RWPE2 (cell line): Measurements from ENCODE around the gene MS4A1.

Experiments used
- ATAC-seq: fragments of 200-7000 bp; cut with Tn5 transposase; 3 replicates; pipeline ENCODE4 v1.9.1; 2021; ENCODE audit warnings: low read depth
- DNase-seq: peaks from one replicate; pipeline ENCODE4 v3.0.0-alpha.2; 2020; ENCODE audit warnings: low spot score
- H3K27ac ChIP-seq: fragments of 450-650 bp; 2 replicates; pipeline ENCODE4 v1.5.1; 2017; ENCODE audit warnings: mild to moderate bottlenecking; ENCODE audit not compliant: poor library complexity, severe bottlenecking
- H3K27me3 ChIP-seq: fragments of 250-450 bp; sonication (Bioruptor Pico); 2 replicates; pipeline ENCODE4 v1.5.1; 2021; ENCODE audit warnings: mild to moderate bottlenecking, moderate library complexity; ENCODE audit not compliant: insufficient read depth, poor library complexity, severe bottlenecking
- H3K36me3 ChIP-seq: fragments of 250-450 bp; sonication (Bioruptor Pico); 2 replicates; pipeline ENCODE4 v1.5.1; 2020; ENCODE audit warnings: low read depth, mild to moderate bottlenecking, moderate library complexity
- H3K4me1 ChIP-seq: fragments of 250-450 bp; sonication (Bioruptor Pico); 2 replicates; pipeline ENCODE4 v1.5.1; 2021; ENCODE audit warnings: mild to moderate bottlenecking, moderate library complexity; ENCODE audit not compliant: insufficient read depth, poor library complexity, severe bottlenecking
- H3K4me3 ChIP-seq: fragments of 250-450 bp; sonication (Bioruptor Pico); 2 replicates; pipeline ENCODE4 v1.5.1; 2021; ENCODE audit warnings: mild to moderate bottlenecking, moderate library complexity; ENCODE audit not compliant: severe bottlenecking
- H3K9me3 ChIP-seq: fragments of 250-450 bp; sonication (Bioruptor Pico); 2 replicates; pipeline ENCODE4 v1.5.1; 2021; ENCODE audit warnings: mild to moderate bottlenecking, moderate library complexity; ENCODE audit not compliant: severe bottlenecking
- CTCF ChIP-seq: fragments of 450-650 bp; IDR thresholded peaks from one replicate; pipeline ENCODE4 v1.5.1; 2017; ENCODE audit warnings: mild to moderate bottlenecking, moderate library complexity; ENCODE audit not compliant: poor library complexity, severe bottlenecking

The MS4A1 gene

GRCh38 chr11:60454212-60454611 lies 1.4 kb upstream of the MS4A1 start:
- Histone ChIP-seq H3K36me3 (no peaks in the 10 kb centered on the region), H3K9me3 (no peaks in the 10 kb centered on the region), H3K4me3 (no peak overlapping the region), H3K27ac (no peak overlapping the region), H3K4me1 (no peaks in the 10 kb centered on the region), H3K27me3 (no peaks in the 10 kb centered on the region)
- DNase-seq, result no peak
- TF ChIP-seq CTCF, result no peak
- ATAC-seq, result no peak

- H3K27ac ChIP-seq, result no peak overlapping the region
- no peak for DNase-seq
- H3K4me1 ChIP-seq, result no peaks in the 10 kb centered on the region
- H3K4me3 ChIP-seq, result no peak overlapping the region
- no peak for ATAC-seq
- no peaks in the 10 kb centered on the region for H3K27me3 ChIP-seq
- TF ChIP-seq CTCF, result no peak
- H3K36me3 ChIP-seq, result no peaks in the 10 kb centered on the region
- no peaks in the 10 kb centered on the region for H3K9me3 ChIP-seq
Measured at GRCh38 chr11:60457576-60457975, 1.9 kb downstream of the MS4A1 start.

- Histone ChIP-seq H3K4me1 (no peaks in the 10 kb centered on the region), H3K9me3 (no peaks in the 10 kb centered on the region), H3K4me3 (no peak overlapping the region), H3K36me3 (no peaks in the 10 kb centered on the region), H3K27me3 (no peaks in the 10 kb centered on the region), H3K27ac (no peak overlapping the region)
- TF ChIP-seq CTCF, result no peak
- no peak for ATAC-seq
- no peak for DNase-seq
Measured at GRCh38 chr11:60459345-60459744, 3.7 kb downstream of the MS4A1 start.

- ATAC-seq (no peak), DNase-seq (no peak)
- Histone ChIP-seq H3K4me3 (no peak overlapping the region), H3K36me3 (no peaks in the 10 kb centered on the region), H3K4me1 (no peaks in the 10 kb centered on the region), H3K27ac (no peak overlapping the region), H3K27me3 (no peaks in the 10 kb centered on the region), H3K9me3 (no peaks in the 10 kb centered on the region)
- no peak for TF ChIP-seq CTCF
Measured at GRCh38 chr11:60468829-60469228, 13.2 kb downstream of the MS4A1 start.

- Histone ChIP-seq H3K27me3 (no peaks in the 10 kb centered on the region), H3K4me3 (no peak overlapping the region), H3K27ac (no peak overlapping the region), H3K4me1 (no peaks in the 10 kb centered on the region), H3K9me3 (no peaks in the 10 kb centered on the region), H3K36me3 (no peaks in the 10 kb centered on the region)
- no peak for DNase-seq
- ATAC-seq, result no peak
- no peak for TF ChIP-seq CTCF
Measured at GRCh38 chr11:60469723-60470122, 14.1 kb downstream of the MS4A1 start.
